Brain microvascular endothelial cell (primary cell): ENCODE data around the gene PTGS1.

ENCODE experiments used
- DNase-seq: peaks from one replicate; pipeline ENCODE4 v3.0.0-alpha.2; 2020
- H3K27ac ChIP-seq: fragments of 250-450 bp; sonication (Bioruptor Pico); 2 replicates; pipeline ENCODE4 v1.5.1; 2020; ENCODE audit warnings: mild to moderate bottlenecking, moderate library complexity
- H3K27me3 ChIP-seq: fragments of 250-450 bp; sonication (Bioruptor Pico); replicated peaks from 2 replicates; pipeline ENCODE4 v1.5.1; 2020; ENCODE audit warnings: mild to moderate bottlenecking
- H3K36me3 ChIP-seq: fragments of 250-450 bp; sonication (Bioruptor Pico); replicated peaks from 2 replicates; pipeline ENCODE4 v1.5.1; 2020; ENCODE audit warnings: mild to moderate bottlenecking
- H3K4me3 ChIP-seq: 2 replicates; pipeline ENCODE4 v1.5.1; 2011; ENCODE audit warnings: low read depth, mild to moderate bottlenecking, control low read depth, low read length, moderate library complexity
- CTCF ChIP-seq: IDR thresholded peaks from 2 replicates; pipeline ENCODE4 v1.5.1; 2011; ENCODE audit warnings: low read depth, mild to moderate bottlenecking, moderate library complexity, low read length, control low read depth, inconsistent platforms; ENCODE audit errors: missing control alignments
- in situ Hi-C: cut with HindIII; loops from 2 replicates; pipeline ENCODE4 v1.10.0; 2017; ENCODE audit warnings: low sequenced_read_pairs, low pct_ligation_motif_present

PTGS1 gene

GRCh38 chr9:122380293-122380692 is 9.5 kb downstream of the PTGS1 start:
- Histone ChIP-seq H3K4me3 (no peak overlapping the region), H3K36me3 (no peaks in the 10 kb centered on the region), H3K27me3 (no peaks in the 10 kb centered on the region), H3K27ac (no peak overlapping the region)
- in situ Hi-C loops, result no loop called here
- TF ChIP-seq CTCF, result no peak
- DNase-seq, result no peak

GRCh38 chr9:122381206-122381950 is 10.6 kb downstream of the PTGS1 start:
- no peaks in the 10 kb centered on the region for H3K27me3 ChIP-seq
- in situ Hi-C loops, result no loop called here
- no peak overlapping the region for H3K4me3 ChIP-seq
- H3K36me3 ChIP-seq, result no peaks in the 10 kb centered on the region
- DNase-seq, result no peak
- no peak for TF ChIP-seq CTCF
- no peak overlapping the region for H3K27ac ChIP-seq

- no peak overlapping the region for H3K4me3 ChIP-seq
- no peaks in the 10 kb centered on the region for H3K27me3 ChIP-seq
- in situ Hi-C loops, result no loop called here
- DNase-seq, result no peak
- no peak overlapping the region for H3K27ac ChIP-seq
- no peak for TF ChIP-seq CTCF
- no peaks in the 10 kb centered on the region for H3K36me3 ChIP-seq
These were observed 12.4 kb downstream of the PTGS1 start for GRCh38 chr9:122382901-122383850.

GRCh38 chr9:122383992-122384461 is 13.2 kb downstream of the PTGS1 start:
- H3K27me3 ChIP-seq, result no peaks in the 10 kb centered on the region

GRCh38 chr9:122386311-122386872 is 15.6 kb downstream of the PTGS1 start:
- H3K36me3 ChIP-seq, result no peaks in the 10 kb centered on the region
- in situ Hi-C loops, result no loop called here
- H3K27me3 ChIP-seq, result no peaks in the 10 kb centered on the region
- no peak for DNase-seq
- no peak overlapping the region for H3K27ac ChIP-seq
- no peak for TF ChIP-seq CTCF
- H3K4me3 ChIP-seq, result no peak overlapping the region

More at GRCh38 chr9:122383992-122384461, 13.2 kb downstream of the PTGS1 start:
- in situ Hi-C loops, result no loop called here
- no peak for TF ChIP-seq CTCF
- Histone ChIP-seq H3K36me3 (no peaks in the 10 kb centered on the region), H3K4me3 (no peak overlapping the region), H3K27ac (no peak overlapping the region)
- DNase-seq, result no peak
